UCSD-AML1 (cell line): ENCODE results near the gene JAG1.
A peak's percentile ranks its signal among the peaks of the same experiment; 100 is the strongest.

Experiments used
- DNase-seq: peaks from one replicate; lab custom pipeline; 2025; ENCODE audit not compliant: unreplicated experiment; lab: John Stamatoyannopoulos, UW

The JAG1 gene

DNA sequence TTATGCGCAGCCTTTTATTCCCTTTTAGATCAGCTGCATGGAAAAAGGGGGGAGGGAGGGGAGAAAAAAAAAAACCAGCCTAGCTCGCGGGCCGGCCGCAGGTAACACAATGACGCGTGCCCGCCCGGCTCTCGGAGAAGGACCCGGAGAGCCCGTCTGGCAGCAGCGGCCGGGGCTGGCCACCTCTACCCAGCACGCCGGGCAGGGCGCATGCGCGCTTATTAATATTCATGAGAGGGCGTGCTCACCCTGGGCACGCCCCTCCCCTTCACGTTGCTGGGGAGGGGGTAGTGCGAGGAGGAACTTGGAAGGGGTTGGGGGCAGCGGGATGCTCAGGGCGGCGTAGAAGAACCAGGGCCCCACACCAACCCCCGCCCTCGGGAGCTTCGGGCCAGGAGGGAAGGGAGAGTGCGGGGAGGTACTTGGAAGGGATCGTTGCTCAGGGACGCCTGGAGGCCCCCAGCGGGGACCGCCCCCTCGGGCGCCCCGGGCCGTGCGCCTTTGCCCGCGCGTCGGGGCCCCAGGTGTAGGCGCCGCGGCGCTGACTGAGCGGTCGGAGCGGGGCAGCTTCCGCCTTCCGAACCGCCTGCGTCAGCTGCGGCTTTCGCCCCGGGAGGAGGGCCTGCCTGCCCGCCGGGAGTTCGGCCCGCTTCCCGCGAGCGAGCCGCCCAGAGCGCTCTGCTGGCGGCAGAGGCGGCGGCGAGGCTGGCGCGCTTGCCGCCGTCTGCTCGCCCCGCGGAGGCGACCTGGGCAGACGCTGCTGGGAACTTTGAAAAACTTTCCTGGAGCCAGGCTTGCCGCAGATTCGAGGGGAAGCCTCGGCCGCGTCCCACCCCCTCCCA, at the start of gene JAG1:
Gene JAG1 (minus strand): TSS at position 158 of the 842 bp plus-strand sequence. CDS start 469 bp downstream, outside the sequence.
- peak; percentile 91 for DNase-seq

DNA sequence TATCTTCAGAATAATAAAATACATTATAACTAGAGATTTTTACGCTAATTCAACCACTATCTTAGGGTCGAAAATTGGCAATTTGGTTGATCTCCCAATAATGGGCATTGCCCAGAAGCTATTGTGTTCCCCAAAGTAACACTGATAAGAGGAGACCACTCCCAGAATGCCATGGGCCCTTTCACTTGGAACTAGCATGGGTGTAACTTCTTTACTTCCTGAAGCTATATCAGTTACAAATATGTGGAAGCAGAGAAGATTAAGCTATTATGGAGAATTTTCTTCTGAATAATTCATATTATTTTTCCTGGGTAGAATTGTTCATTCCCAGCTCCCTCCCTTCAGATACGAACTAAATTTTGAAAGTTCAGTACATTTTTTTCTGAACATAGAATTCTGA, 48.2 kb upstream of the JAG1 start:
- no peak for DNase-seq

DNA sequence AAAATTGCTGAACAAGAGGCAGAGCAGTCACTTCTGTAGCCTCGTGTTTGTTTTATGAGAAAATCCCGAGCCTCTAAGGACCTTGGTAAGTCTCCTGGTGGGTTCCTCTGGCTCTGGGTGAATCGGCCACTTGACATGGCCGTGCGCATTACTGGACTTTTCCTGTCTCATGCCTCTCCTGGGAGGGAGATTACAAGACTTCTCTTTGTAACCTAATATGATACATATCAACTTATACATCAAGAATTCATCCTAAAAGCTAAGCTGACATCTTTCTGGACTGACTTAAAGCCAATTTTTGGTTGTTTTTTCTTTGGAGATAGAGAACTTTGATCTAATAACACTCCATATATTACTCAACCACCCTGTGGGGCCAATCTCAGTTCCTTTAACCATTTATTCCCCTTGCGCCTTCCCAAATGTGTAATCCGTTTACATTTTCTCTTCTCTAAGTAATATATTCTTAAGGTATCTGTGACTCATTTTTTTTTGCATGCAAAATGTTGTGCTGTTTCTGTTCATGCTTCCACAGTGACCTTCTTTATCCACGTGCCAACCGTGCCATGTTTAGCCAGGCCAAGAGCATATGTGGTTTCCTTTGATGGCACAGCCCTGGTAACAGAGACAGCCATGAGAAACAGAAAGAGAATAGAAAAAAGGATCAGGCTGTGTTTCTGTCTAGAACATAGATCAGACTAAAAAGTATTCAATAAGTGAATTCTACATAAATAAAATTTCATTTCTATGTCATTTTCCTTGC, 47.5 kb upstream of the JAG1 start:
- no peak for DNase-seq

DNA sequence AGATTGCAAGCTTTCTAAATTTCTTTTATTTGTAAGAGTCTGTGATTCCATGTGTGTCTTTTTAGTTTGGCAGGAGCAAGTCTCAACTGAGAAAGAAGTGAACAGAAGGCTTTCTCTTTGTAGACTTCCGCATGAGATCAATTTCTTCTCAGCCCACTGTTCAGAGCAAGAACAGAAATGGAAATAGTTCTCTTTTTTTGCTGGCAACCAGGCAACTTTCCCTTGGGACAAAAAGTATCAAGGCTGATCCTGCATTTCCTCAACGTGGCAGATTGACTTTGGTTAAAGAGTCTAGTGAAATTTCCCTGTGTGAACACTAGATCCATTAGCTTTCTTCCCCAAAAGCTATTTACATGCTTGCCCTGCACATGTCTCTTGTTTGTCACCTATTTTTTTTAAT, 46.8 kb upstream of the JAG1 start:
- DNase-seq = no peak

DNA sequence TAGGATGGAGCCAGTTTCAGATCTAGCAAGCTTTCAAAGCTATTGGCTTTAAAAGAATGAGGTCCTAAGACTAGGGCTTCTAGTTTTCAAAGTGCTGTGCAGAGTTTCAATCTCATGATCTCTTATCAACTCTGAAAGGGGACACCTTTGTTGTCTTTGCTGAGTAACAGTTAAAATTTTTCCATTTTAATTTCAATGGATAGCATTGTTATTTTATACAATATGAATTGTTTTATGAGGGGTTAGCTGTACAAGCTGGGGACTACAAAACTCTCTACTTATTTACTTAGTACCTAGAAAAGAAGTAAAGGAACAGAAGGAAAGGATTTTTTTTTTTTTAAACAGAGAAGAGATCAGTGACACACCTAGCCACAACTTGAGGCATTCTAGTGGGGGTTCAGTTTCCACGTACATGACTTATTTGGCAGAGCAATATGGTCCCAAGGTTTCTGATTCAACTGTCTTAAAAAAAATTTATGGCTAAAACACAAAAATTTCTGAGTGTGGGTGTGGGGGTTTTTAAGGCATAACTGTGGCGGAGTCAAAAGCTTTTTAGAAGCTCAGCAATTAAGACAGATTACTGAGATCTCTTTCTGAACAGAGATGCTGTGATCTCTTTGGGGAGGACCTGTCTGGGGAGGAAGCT, 46.1 kb upstream of the JAG1 start:
- DNase-seq = no peak

DNA sequence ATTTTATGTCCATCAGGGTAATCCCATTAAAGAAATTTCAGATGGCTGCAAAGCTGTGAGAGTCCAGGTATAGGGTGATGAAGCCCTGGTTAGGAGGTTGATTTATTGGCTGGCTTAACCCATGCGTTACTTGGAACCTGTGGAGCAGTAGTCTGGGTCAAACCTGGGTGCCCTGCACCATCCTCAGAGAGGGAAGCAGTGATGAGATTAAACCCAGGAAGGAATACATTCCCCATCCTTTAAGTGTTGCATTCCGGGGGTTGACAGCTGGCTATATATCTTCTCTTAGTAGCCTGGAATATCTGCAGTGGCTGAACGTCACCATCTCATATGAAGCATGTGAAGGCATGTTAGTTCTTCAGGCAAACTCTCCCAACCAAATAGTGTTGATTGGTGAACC, 44.9 kb upstream of the JAG1 start:
- no peak for DNase-seq

DNA sequence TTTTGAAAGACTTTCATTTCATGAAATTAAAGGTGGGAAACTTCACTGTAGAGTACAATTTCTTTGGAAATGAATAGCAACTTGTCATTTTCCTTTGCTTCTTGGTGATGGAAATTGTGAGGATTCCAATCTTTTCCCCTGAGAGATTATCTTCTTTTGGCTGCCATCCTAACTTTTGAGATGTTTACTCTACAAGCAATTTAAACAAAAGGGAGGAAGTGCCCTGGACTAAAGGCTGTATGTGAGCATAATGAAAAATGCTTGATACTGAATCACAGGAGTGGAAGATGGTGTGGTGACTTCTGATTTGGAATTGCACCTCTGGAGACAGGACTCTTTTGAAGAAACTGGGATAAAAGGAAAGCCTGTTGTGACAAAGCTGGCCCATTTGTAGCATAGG, 43.1 kb upstream of the JAG1 start:
- DNase-seq = no peak

DNA sequence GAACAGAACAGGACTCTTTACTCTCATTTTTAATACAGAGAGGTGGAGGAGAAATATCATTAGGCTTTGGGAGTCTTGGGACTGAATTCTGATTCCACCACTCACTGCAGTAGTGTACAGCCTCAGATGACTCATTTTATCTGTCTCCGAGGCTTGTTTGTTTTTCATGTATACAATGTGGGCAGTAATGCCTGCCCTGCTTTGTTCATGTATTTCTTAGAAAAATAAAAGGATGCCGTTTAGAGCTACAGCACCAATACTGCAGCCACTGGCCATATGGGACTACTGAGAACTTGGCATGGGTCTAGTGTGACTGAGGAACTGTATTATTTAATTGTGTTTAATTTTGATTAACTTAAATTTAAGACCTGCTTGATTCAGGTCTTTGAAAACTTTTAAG, 41.2 kb upstream of the JAG1 start:
- DNase-seq = no peak

DNA sequence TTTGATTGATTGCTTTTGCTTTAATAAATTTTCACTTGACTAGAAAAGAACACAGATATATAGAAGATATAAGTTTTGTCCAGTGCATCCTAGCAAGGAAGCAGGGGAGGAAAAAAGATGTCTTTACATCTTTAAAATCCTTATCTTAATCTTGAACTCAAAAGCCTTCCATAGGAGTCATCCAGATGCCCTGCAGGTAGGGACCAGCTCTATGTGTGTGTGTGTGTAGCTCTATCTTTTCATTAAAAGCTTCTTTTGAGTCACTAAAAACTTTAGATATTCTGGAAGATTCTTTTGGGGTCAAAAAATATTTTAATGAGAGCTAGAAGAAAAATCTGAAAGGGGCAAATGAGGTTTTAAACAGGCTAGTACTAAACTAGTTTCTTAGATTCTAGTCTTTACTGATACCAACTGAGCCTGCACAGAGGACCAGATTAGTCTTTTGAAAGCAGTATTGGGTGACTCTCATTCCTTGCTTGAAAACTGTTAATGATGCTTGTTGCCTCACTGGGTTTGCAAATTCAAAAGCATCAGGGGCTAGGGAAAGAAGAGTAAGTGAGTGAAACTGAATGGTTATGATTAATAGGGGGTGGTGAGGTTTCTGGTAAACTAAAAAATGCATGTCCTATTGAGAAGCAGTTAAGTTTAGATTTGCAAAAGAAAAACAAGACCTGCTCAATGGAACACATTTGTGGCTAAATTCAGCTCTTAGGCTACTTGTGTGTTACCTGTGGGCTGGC, 40.6 kb upstream of the JAG1 start:
- no peak for DNase-seq

DNA sequence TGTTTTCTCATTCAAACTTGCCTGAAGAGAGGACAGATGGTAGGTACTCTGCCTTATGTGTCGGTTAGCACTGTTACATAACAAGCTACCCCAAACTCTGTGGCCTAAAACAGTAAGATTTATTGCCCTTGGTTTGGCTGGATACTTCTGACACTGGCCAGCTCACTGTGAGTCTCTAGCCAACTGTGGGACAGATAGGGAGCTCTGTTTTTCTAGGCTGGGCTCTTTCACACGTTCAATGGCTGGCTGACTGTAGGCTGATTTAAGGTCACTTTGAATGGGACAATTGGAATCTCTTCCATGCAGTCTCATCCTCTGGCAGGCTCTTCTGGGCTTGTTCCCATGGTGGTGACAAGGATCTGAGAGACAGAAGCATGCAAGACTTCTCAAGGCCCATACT, 39.4 kb upstream of the JAG1 start:
- no peak for DNase-seq

DNA sequence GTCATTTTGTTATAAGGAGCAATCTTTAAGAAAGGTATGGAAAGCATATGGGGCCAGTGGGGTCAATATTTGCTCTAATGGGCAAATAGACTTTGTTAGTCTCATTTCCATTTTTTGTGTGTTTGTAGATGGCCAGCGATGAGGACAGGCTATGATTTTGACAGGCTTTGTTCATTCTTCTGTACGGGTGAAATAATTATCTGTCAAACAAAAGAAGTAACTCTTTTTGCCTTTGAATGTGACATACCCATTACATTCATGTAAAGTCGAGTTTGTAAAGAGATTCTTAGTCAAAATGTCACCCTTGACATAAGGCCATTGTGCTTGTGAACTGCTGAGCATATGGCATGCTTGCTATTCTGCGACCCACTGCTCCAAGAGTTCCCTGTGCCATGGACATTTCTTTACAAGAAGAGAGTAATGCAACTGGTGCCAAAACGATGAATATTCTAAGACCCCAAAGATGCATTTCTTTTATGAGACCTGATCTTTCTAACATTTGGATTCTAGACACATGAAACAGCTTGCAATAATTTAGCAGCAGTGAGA, 38.2 kb upstream of the JAG1 start:
- DNase-seq = no peak

DNA sequence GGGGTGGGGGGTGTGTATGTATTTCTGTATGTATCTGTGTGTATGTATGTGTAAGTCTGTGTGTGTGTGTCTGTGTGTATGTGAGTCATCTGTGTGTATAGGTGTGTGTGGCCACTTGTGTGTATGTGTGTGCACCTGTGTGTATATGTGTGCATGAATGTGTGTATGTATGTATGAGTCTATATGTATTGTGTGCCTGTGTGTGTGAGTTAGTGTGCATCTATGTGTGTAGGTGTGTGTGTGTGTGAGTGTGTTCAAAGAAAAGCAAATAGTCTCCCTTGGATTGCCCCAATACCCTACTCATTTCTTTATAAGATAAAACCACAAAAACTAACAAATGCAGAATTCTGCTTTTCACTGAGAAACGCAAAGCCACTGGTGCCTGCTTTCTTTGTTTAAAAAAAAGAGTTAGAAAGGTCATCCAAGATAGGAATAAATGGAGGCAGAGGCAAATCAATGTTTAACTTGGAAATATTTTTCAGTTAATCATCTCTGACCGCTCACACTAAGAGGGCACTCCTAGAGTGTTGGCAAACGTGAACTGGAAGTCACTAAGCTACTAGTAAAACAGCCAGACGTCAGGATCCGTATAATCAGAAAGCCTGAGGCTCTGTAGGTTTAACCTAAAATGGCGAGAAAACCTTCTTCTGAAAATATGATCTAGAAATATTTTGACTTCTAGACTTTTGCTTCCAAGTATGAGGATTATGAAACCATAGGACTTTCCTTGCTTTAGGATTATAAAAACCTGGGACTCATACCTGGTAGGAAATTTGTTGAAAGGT, 37.4 kb upstream of the JAG1 start:
- no peak for DNase-seq

DNA sequence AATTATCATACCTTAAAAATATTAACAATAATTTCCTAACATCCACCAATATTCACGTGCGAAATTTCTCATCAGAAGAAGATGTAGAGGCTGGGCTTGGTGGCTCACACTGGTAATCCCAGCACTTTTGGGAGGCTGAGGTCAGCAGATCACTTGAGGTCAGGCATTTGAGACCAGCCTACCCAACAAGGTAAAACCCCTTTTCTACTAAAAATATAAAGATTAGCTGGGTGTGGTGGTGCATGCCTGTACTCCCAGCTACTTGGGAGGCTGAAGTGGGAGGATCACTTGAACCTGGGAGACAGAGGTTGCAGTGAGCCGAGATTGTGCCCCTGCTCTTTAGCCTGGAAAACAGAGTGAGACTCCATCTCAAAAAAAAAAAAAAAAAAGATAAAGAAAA, 36.1 kb upstream of the JAG1 start:
- DNase-seq = no peak

DNA sequence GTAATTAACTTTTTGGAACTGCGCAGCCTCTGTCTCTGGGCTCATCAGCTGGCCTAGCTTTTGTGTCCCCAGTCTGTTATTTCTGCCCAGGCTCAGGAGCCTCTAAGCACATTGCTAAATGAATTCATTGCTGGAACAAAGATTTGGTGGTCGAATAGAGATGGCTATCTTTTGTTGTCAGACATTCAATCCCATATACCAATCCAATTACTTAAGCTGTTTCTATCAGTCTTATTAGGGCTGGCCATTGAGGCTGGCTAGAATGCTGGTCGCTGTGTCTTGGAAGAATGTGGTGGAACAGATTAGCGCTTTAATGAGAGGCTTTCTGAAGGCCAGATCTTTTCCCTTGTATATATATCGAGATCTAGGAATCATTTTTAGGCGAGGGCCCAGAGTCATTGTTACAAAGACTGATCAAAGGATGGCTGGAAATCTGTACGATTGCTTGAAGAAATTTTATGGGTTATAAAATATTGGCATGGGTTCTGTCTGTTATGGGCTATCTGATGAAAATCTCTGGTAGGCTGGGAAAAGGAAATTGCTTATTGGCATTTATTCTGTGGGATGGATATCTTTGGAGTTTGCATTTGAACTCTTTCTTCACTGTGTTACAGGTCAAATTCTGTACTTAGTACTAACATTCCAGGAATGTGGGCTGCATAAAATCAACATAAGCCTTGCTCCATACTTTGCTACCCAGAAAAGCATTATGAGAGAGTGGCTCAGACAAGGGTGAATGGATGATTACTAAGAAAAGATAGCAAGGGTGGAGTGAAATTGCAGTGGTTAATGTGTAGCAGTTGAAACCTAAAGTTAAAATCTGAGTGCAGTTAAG, 34.8 kb upstream of the JAG1 start:
- DNase-seq = no peak

DNA sequence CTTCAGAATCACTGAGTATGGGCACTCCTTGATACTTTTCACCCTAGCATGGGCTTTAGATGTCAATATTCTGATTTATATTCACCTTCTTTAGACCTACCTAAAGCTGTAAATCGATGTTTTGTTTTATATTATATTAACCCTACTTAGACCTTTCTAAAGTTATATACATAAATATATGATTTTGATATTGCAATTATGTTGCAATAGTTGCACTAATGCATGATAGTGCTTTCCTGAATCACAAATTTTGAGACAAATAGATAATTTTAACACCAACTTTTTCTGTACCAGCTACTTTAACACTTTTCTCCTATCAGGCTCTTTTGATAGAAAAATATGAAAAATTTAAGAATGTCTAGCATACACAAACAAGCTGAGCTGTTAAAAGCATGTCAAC, 34.0 kb upstream of the JAG1 start:
- DNase-seq = no peak

DNA sequence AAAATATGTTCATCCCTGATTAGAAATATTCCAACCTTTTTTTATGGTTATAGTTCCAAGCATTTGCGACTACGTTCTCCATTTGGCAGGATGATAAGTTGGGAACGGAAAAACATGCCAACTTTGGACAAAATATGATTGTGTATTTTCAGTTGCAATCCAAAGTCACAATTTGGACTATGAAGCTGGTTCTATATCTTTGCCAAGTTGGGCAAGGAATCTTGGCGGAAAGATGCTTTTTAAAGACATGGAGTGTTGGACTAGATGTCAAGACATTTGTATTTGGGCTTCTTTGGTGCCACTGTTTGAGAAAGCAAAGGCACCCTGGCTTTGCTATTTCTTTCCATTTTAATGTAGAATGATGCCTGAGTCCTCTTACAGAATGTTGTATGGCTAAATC, 33.3 kb upstream of the JAG1 start:
- DNase-seq = no peak

DNA sequence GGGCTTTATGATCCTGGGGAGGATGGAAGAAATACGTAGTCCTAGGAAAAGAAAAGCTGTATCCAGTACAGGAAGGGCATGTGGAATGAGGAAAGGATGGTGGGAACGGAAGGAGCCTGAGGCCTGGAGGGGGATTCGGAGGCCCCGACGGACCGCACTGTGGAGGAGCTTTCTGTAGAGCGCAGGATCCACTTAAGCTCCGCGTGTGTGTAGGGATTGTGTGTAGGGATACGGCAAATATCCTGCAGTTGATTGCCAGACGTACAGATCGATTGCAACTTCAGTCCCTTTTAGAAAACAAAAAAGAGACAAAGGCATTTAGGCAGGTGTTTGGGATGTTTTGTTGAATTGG, 32.6 kb upstream of the JAG1 start:
- DNase-seq = no peak

DNA sequence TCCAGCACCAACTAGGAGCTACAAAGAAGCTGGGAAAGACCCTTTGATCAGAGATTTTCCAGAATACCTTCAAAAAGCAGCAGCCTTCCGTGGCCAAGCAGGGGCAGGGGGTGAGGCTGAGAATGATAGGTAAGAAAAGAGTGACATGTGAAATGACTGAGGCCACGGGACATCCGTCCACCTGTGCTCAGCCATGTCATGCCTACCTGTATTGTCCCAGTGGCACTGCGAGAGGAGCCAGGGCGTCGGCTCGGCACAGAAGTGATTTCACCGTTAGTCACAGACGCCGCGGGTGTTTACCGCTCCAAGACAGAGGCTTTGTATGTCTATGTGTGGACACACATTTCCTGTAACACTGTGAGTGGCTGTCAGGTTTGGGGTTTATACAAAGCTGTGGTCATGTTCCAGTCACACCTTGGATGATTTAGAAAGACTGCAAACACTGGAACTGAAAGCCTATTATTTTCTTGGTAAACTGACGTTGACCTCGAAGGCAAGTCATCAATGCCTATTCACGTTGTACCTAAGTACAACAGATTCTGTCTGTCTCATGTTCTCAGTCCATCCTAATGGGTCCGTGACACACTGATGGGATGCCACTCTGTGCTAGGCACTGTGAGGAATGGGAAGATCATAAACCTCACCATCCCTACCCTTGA, 32.1 kb upstream of the JAG1 start:
- no peak for DNase-seq

DNA sequence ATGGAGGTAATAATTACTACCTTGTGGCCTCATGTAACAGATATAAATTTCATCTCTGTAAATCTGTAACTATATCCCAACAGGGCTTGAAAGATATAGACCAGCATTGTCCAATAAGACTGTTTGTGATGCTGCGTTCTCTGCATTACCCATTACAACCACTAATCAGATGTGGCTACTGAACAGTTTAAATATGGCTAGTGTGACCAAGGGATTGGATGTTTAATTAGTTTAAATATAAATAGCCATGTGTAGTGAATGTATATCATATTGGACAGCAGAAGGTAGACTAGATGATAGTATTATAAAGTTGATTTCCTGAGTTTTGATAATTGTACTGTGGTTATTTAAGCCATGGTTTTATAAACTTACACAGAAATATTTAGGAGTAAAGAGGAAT, 27.8 kb upstream of the JAG1 start:
- DNase-seq = no peak
